WTC11 (cell line): ENCODE data around the gene FOXI1. TPM values are rescaled to one million over a fixed set of nuclear protein-coding genes. Genes with fewer than 3 reads are reported as not detected.

Experiments
- ATAC-seq: fragments of 200-7000 bp; cut with Tn5 transposase; 2 replicates; pipeline ENCODE4 v1.10.0; 2021; ENCODE audit warnings: mild to moderate bottlenecking, moderate library complexity
- CTCF ChIA-PET: fragments of 300-600 bp; sonication (Branson Sonifier 250); formaldehyde crosslinking; loops from one replicate; lab custom pipeline; 2021; ENCODE audit warnings: antibody characterized with exemption; lab: Charles Lee
- POLR2A ChIA-PET: fragments of 350-600 bp; sonication (Branson Sonifier 250); formaldehyde crosslinking; loops from one replicate; lab custom pipeline; 2021; ENCODE audit warnings: antibody characterized with exemption; lab: Charles Lee
- DNase-seq: peaks from one replicate; pipeline ENCODE4 v3.0.0; 2021; ENCODE audit warnings: low spot score
- H3K27ac Mint-ChIP-seq: 2 replicates; pipeline ENCODE4 v1.8.0; 2021; ENCODE audit warnings: mixed read lengths
- H3K27me3 Mint-ChIP-seq: 2 replicates; pipeline ENCODE4 v1.8.0; 2021; ENCODE audit warnings: low read depth, mild to moderate bottlenecking, moderate library complexity, mixed read lengths
- H3K36me3 Mint-ChIP-seq: 2 replicates; pipeline ENCODE4 v1.8.0; 2021; ENCODE audit warnings: mixed read lengths
- H3K4me1 Mint-ChIP-seq: 2 replicates; pipeline ENCODE4 v1.8.0; 2022; ENCODE audit warnings: mixed read lengths
- H3K4me3 Mint-ChIP-seq: 2 replicates; pipeline ENCODE4 v1.8.0; 2021; ENCODE audit warnings: mild to moderate bottlenecking, moderate library complexity, mixed read lengths
- H3K9me3 Mint-ChIP-seq: 2 replicates; pipeline ENCODE4 v1.8.0; 2021; ENCODE audit warnings: mixed read lengths
- E2F1 ChIP-seq: sonication (generic); formaldehyde crosslinking; IDR thresholded peaks from 2 replicates; pipeline ENCODE4 v1.8.0; 2022; ENCODE audit warnings: mild to moderate bottlenecking, missing genetic modification reagents
- E2F4 ChIP-seq: sonication (generic); formaldehyde crosslinking; IDR thresholded peaks from 2 replicates; pipeline ENCODE4 v1.8.1; 2022; ENCODE audit warnings: low read depth, mild to moderate bottlenecking, moderate library complexity, missing genetic modification reagents, borderline replicate concordance
- EMX1 ChIP-seq: fragments of 250-450 bp; sonication (Bioruptor Pico); IDR thresholded peaks from 2 replicates; pipeline ENCODE4 v1.8.0; 2021; ENCODE audit warnings: mild to moderate bottlenecking
- ETV6 ChIP-seq: sonication (generic); formaldehyde crosslinking; IDR thresholded peaks from 2 replicates; pipeline ENCODE4 v1.8.1; 2022; ENCODE audit warnings: mild to moderate bottlenecking, missing genetic modification reagents
- FOXP4 ChIP-seq: sonication (generic); formaldehyde crosslinking; IDR thresholded peaks from 2 replicates; pipeline ENCODE4 v1.8.0; 2022; ENCODE audit warnings: mild to moderate bottlenecking, missing genetic modification reagents
- HMGXB4 ChIP-seq: sonication (generic); formaldehyde crosslinking; IDR thresholded peaks from 2 replicates; pipeline ENCODE4 v1.8.1; 2023; ENCODE audit warnings: mild to moderate bottlenecking, moderate library complexity, missing genetic modification reagents
- IRF2 ChIP-seq: sonication (generic); formaldehyde crosslinking; IDR thresholded peaks from 2 replicates; pipeline ENCODE4 v1.8.0; 2022; ENCODE audit warnings: low read depth, missing genetic modification reagents, borderline replicate concordance
- JAZF1 ChIP-seq: fragments of 250-450 bp; sonication (Bioruptor Pico); IDR thresholded peaks from 2 replicates; pipeline ENCODE4 v1.9.0; 2021; ENCODE audit warnings: moderate library complexity, mild to moderate bottlenecking, inconsistent platforms
- MAX ChIP-seq: sonication (generic); formaldehyde crosslinking; IDR thresholded peaks from 2 replicates; pipeline ENCODE4 v1.8.0; 2022; ENCODE audit warnings: mild to moderate bottlenecking, missing genetic modification reagents
- MYBL2 ChIP-seq: sonication (generic); formaldehyde crosslinking; IDR thresholded peaks from 2 replicates; pipeline ENCODE4 v1.8.1; 2023; ENCODE audit warnings: mild to moderate bottlenecking, moderate library complexity, missing genetic modification reagents
- OVOL2 ChIP-seq: fragments of 250-450 bp; sonication (Bioruptor Pico); IDR thresholded peaks from 2 replicates; pipeline ENCODE4 v1.9.0; 2021; ENCODE audit warnings: mild to moderate bottlenecking, borderline replicate concordance
- PRDM15 ChIP-seq: sonication (generic); formaldehyde crosslinking; IDR thresholded peaks from 2 replicates; pipeline ENCODE4 v1.8.0; 2022; ENCODE audit warnings: missing genetic modification reagents
- SOX15 ChIP-seq: fragments of 250-450 bp; sonication (Bioruptor Pico); IDR thresholded peaks from 2 replicates; pipeline ENCODE4 v1.9.0; 2021; ENCODE audit warnings: mild to moderate bottlenecking
- STAT6 ChIP-seq: sonication (generic); formaldehyde crosslinking; conservative IDR thresholded peaks from 2 replicates; pipeline ENCODE4 v1.8.1; 2023; ENCODE audit warnings: mild to moderate bottlenecking, low read depth, missing genetic modification reagents, moderate library complexity
- ZBTB43 ChIP-seq: sonication (generic); formaldehyde crosslinking; IDR thresholded peaks from 2 replicates; pipeline ENCODE4 v1.8.1; 2023; ENCODE audit warnings: mild to moderate bottlenecking, missing genetic modification reagents
- ZNF425 ChIP-seq: fragments of 250-450 bp; sonication (Bioruptor Pico); conservative IDR thresholded peaks from 2 replicates; pipeline ENCODE4 v1.9.0; 2021; ENCODE audit warnings: mild to moderate bottlenecking
- total RNA-seq: library from RNA; stranded (reverse); gene quantifications from 3 replicates; pipeline ENCODE4 v1.2.3, GENCODE V29; 2021

The FOXI1 gene
- total RNA-seq, 1 experiment from 2014 or later = not detected

- TF ChIP-seq IRF2 (CRISPR knock-in tag) = no peak
- TF ChIP-seq EMX1 (CRISPR knock-in tag) = no peak
- TF ChIP-seq SOX15 (CRISPR knock-in tag) = no peak
- no peak for TF ChIP-seq FOXP4 (CRISPR knock-in tag)
These were observed 30.8 kb downstream of the FOXI1 start (continued) for GRCh38 chr5:170136506-170136905.

- no peaks in the 10 kb centered on the region for H3K4me1 Mint-ChIP-seq
- POLR2A ChIA-PET = no interaction called here
- H3K27ac Mint-ChIP-seq = no peak overlapping the region
- DNase-seq (no peak), ATAC-seq (no peak)
- no peaks in the 10 kb centered on the region for H3K36me3 Mint-ChIP-seq
- H3K27me3 Mint-ChIP-seq = no peaks in the 10 kb centered on the region
- TF ChIP-seq MYBL2 (CRISPR knock-in tag) (no peak), ETV6 (no peak), PRDM15 (CRISPR knock-in tag) (no peak), OVOL2 (CRISPR knock-in tag) (no peak), ZNF425 (no peak)
- peaks cover 11% of the 10 kb centered on the region; the same call in 1 of the 2 replicates for H3K9me3 Mint-ChIP-seq
- H3K4me3 Mint-ChIP-seq = no peak overlapping the region
- CTCF ChIA-PET = no interaction called here
These were observed 32.1 kb downstream of the FOXI1 start for GRCh38 chr5:170137694-170138214.

GRCh38 chr5:170138273-170138672 lies 32.6 kb downstream of the FOXI1 start:
- no peaks in the 10 kb centered on the region for H3K36me3 Mint-ChIP-seq
- CTCF ChIA-PET = no interaction called here
- POLR2A ChIA-PET = no interaction called here
- H3K27ac Mint-ChIP-seq = no peak overlapping the region
- no peak overlapping the region for H3K4me3 Mint-ChIP-seq
- DNase-seq (no peak), ATAC-seq (no peak)
- no peaks in the 10 kb centered on the region for H3K27me3 Mint-ChIP-seq
- peaks cover 11% of the 10 kb centered on the region; the same call in 1 of the 2 replicates for H3K9me3 Mint-ChIP-seq
- no peaks in the 10 kb centered on the region for H3K4me1 Mint-ChIP-seq
- TF ChIP-seq ZBTB43 (CRISPR knock-in tag) (no peak), HMGXB4 (CRISPR knock-in tag) (no peak), STAT6 (no peak), E2F1 (CRISPR knock-in tag) (no peak), JAZF1 (no peak), MAX (CRISPR knock-in tag) (no peak), E2F4 (no peak)
